K562 (cell line): ENCODE data around the gene NFAM1. TPM values are rescaled to one million over a fixed set of nuclear protein-coding genes. Genes with fewer than 3 reads are reported as not detected.

Experiments
- ATF7 ChIP-seq: fragments of 450-650 bp; IDR thresholded peaks from 2 replicates; pipeline ENCODE4 v1.7.1; 2014; ENCODE audit warnings: mild to moderate bottlenecking, moderate library complexity
- BRD4 ChIP-seq: fragments of 200-600 bp; sonication (generic); IDR thresholded peaks from 2 replicates; pipeline ENCODE4 v1.6.1; 2017; ENCODE audit warnings: inconsistent platforms
- CEBPB ChIP-seq: fragments of 450-650 bp; IDR thresholded peaks from 2 replicates; pipeline ENCODE4 v1.6.1; 2016; ENCODE audit warnings: missing genetic modification characterization, missing compliant biosample characterization
- DACH1 ChIP-seq: fragments of 450-650 bp; IDR thresholded peaks from 2 replicates; pipeline ENCODE4 v1.6.1; 2018; ENCODE audit not compliant: partially characterized antibody
- FOXM1 ChIP-seq, 2 experiments: fragments of 450-650 bp in 1 of 2; sonication (generic) in 1 of 2; formaldehyde crosslinking in 1 of 2; IDR thresholded peaks; 2 replicates each; pipeline versions ENCODE4 v1.6.1 to v1.9.0; 2017 to 2022; ENCODE audit warnings: low read depth in 2 of 2, mild to moderate bottlenecking in 2 of 2, missing genetic modification reagents in 1 of 2, moderate library complexity in 1 of 2
- GTF2B ChIP-seq: IDR thresholded peaks from 2 replicates; pipeline ENCODE4 v1.6.1; 2011; ENCODE audit not compliant: insufficient read length; ENCODE audit errors: extremely low read depth
- MAFF ChIP-seq: IDR thresholded peaks from 2 replicates; pipeline ENCODE4 v1.6.1; 2012; ENCODE audit warnings: low read length, improper control_type of control experiment
- MAFK ChIP-seq: IDR thresholded peaks from 2 replicates; pipeline ENCODE4 v1.6.1; 2011; ENCODE audit warnings: low read length, improper control_type of control experiment
- MEIS2 ChIP-seq: fragments of 450-650 bp; IDR thresholded peaks from 2 replicates; pipeline ENCODE4 v1.6.1; 2014; ENCODE audit warnings: mild to moderate bottlenecking; ENCODE audit not compliant: partially characterized antibody
- MYC ChIP-seq, 2 experiments: fragments of 250-450 bp in 1 of 2; sonication (Bioruptor Pico) in 1 of 2; IDR thresholded peaks; 2 replicates each; pipeline versions ENCODE4 v1.5.1 to v1.6.1; 2012 to 2021; ENCODE audit warnings: low read depth in 2 of 2, borderline replicate concordance in 1 of 2, improper control_type of control experiment in 1 of 2, low read length in 1 of 2, mild to moderate bottlenecking in 1 of 2, moderate library complexity in 1 of 2
- POLR3A ChIP-seq: IDR thresholded peaks from 2 replicates; pipeline ENCODE4 v1.6.1; 2011; ENCODE audit warnings: borderline replicate concordance, mild to moderate bottlenecking, moderate library complexity; ENCODE audit not compliant: insufficient read length, insufficient read depth; ENCODE audit errors: extremely low read depth
- SREBF1 ChIP-seq: fragments of 150-350 bp; IDR thresholded peaks from 2 replicates; pipeline ENCODE4 v1.6.1; 2014; ENCODE audit warnings: antibody characterized with exemption, low read depth, low read length, borderline replicate concordance
- THRAP3 ChIP-seq: fragments of 450-650 bp; IDR thresholded peaks from 2 replicates; pipeline ENCODE4 v1.6.1; 2016; ENCODE audit warnings: mild to moderate bottlenecking, inconsistent platforms, borderline replicate concordance
- THRB ChIP-seq: fragments of 450-650 bp; formaldehyde crosslinking; conservative IDR thresholded peaks from 2 replicates; pipeline ENCODE4 v1.4.0; 2022; ENCODE audit warnings: mild to moderate bottlenecking, missing genetic modification characterization
- ZNF280B ChIP-seq: fragments of 250-450 bp; sonication (Bioruptor Pico); IDR thresholded peaks from 2 replicates; pipeline ENCODE4 v1.5.1; 2021; ENCODE audit warnings: mild to moderate bottlenecking
- ZNF609 ChIP-seq: sonication (generic); formaldehyde crosslinking; IDR thresholded peaks from 2 replicates; pipeline ENCODE4 v1.8.1; 2023; ENCODE audit warnings: missing genetic modification reagents, mild to moderate bottlenecking, borderline replicate concordance
- ZNF668 ChIP-seq: fragments of 250-450 bp; sonication (Bioruptor Pico); IDR thresholded peaks from 2 replicates; pipeline ENCODE4 v1.8.0; 2022; ENCODE audit warnings: mild to moderate bottlenecking, inconsistent platforms
- ZNF707 ChIP-seq: fragments of 250-450 bp; sonication (Bioruptor Pico); conservative IDR thresholded peaks from 2 replicates; pipeline ENCODE4 v1.8.0; 2022; ENCODE audit warnings: inconsistent platforms, mild to moderate bottlenecking, moderate library complexity
- polyA plus RNA-seq, 8 experiments: library from polyadenylated mRNA; depleted of rRNA in 4 of 8; stranded (reverse) in 5 of 8; unstranded in 3 of 8; fragments of >200 nt; fragmentation: Nextera tagmentation in 2 of 8; fragmentation: Illumina TruSeq in 1 of 8; extraction: Ambion mirVana in 2 of 8; extraction: Trizol in 1 of 8; gene quantifications; 2 replicates each; pipeline versions ENCODE4 v1.2.1 to v1.2.3, GENCODE V29; 2011 to 2014; ENCODE audit warnings: inconsistent platforms in 1 of 8, missing spikeins in 1 of 8
- total RNA-seq, 7 experiments: library from RNA; depleted of rRNA in 6 of 7; stranded (reverse); fragments of >200 nt in 6 of 7; fragmentation: Illumina TruSeq in 2 of 7; extraction: Trizol in 2 of 7; gene quantifications; 2 replicates each; pipeline versions ENCODE4 v1.2.1 to v1.2.3, GENCODE V29; 2011 to 2021; ENCODE audit warnings: low replicate concordance in 1 of 7
- TF ChIP-seq, protein P1 (sequence below): fragments of 450-650 bp; IDR thresholded peaks from 2 replicates; pipeline ENCODE4 v1.6.1; 2016; ENCODE audit warnings: low read depth, mild to moderate bottlenecking, moderate library complexity

The NFAM1 gene
- total and polyA plus RNA-seq, 9 of the 15 experiments (the other 6 are each of a cell fraction or from before 2014, with no cell fraction given), result 0.01 to 0.18 (median 0.03) TPM; not detected in 5

DNA sequence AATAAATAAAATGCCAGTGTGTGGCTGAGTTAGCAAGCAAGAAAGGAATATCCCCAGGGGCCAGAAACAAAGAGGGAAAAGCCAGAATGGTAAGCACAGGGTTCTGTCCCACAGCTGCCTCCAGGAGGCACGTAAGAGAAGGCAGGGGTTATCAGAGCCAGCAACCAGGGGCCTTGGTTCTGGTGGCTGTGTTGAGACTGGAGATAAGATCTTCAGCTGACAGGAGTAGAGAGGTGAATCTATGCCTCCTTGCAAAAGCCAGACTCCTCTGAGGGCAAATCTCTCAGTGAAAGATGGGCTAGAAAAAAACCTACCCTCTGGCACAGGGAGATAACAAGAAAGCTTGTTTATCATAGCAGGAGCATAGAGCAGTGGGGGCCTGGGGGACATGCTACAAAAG, 29.8 kb upstream of the NFAM1 start (continued):
- TF ChIP-seq FOXM1 (IDR thresholded peaks at IDR 0.05; ENCODE audit: low read depth) (peak; percentile 90), FOXM1 (CRISPR knock-in tag; IDR thresholded peaks at IDR 0.05; ENCODE audit: low read depth) (no peak), THRAP3 (no peak), MAFK (no peak), CEBPB (tag) (no peak), SREBF1 (no peak), POLR3A (no peak), ZNF609 (CRISPR knock-in tag) (no peak), ZNF280B (CRISPR knock-in tag) (no peak), GTF2B (no peak), ZNF707 (no peak), ATF7 (peak; percentile 23; the same call in 1 of the 2 replicates), MEIS2 (peak; percentile 94), MYC (IDR thresholded peaks at IDR 0.05; ENCODE audit: low read depth, low read length) (0 out of 2 replicates have a peak, but pooled peaks have one; percentile 7), MYC (CRISPR knock-in tag; IDR thresholded peaks at IDR 0.05; ENCODE audit: borderline replicate concordance, low read depth) (no peak), BRD4 (no peak), ZNF668 (CRISPR knock-in tag) (no peak), MAFF (no peak), THRB (CRISPR knock-in tag) (no peak), DACH1 (peak; percentile 42)
- TF ChIP-seq, protein P1, sequence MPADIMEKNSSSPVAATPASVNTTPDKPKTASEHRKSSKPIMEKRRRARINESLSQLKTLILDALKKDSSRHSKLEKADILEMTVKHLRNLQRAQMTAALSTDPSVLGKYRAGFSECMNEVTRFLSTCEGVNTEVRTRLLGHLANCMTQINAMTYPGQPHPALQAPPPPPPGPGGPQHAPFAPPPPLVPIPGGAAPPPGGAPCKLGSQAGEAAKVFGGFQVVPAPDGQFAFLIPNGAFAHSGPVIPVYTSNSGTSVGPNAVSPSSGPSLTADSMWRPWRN, result 0 out of 2 replicates have a peak, but pooled peaks have one; percentile 59
